Testis (tissue), 2 donors: ENCODE results near the gene APIP.

ENCODE experiments used
- POLR2A ChIP-seq: fragments of 450-650 bp; IDR thresholded peaks from one replicate; pipeline ENCODE4 v1.6.1; 2017; ENCODE audit warnings: antibody characterized with exemption, mild to moderate bottlenecking, moderate library complexity
- TF ChIP-seq, protein P1 (sequence below), 3 experiments: fragments of 450-650 bp in 2 of 3; fragments of 200-600 bp in 1 of 3; sonication (generic) in 1 of 3; IDR thresholded peaks; one replicate each; pipeline ENCODE4 v1.5.1; 2016 to 2019; ENCODE audit warnings: antibody characterized with exemption in 3 of 3, mild to moderate bottlenecking in 2 of 3, moderate library complexity in 1 of 3

DNA sequence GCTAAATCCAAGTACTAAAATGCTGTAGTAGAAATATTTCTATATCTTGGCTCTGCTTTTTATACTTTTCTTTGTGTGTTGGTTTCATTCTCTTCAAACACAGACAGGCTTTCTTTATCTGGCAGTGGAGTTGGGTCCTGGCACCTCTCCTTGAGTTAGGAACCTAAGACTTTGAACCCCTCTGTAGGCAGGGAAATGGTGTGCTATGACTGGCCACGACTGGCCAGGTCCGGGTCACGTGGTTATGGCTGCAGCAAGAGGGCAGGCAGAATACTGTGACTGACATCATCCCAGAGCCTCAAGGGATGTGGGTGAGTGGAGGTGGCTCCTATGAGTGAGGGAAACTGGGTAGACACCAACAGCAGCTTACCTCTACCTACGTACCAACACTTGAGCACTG lies 42.0 kb downstream of the APIP start:
- TF ChIP-seq, protein P1, sequence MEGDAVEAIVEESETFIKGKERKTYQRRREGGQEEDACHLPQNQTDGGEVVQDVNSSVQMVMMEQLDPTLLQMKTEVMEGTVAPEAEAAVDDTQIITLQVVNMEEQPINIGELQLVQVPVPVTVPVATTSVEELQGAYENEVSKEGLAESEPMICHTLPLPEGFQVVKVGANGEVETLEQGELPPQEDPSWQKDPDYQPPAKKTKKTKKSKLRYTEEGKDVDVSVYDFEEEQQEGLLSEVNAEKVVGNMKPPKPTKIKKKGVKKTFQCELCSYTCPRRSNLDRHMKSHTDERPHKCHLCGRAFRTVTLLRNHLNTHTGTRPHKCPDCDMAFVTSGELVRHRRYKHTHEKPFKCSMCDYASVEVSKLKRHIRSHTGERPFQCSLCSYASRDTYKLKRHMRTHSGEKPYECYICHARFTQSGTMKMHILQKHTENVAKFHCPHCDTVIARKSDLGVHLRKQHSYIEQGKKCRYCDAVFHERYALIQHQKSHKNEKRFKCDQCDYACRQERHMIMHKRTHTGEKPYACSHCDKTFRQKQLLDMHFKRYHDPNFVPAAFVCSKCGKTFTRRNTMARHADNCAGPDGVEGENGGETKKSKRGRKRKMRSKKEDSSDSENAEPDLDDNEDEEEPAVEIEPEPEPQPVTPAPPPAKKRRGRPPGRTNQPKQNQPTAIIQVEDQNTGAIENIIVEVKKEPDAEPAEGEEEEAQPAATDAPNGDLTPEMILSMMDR (IDR thresholded peaks at IDR 0.05) = no peak
- TF ChIP-seq POLR2A = no peak
